IMR-90 (cell line): ENCODE results near the gene PANK3.

Source experiments
- BHLHE40 ChIP-seq: fragments of 150-350 bp; IDR thresholded peaks from 2 replicates; pipeline ENCODE4 v1.6.1; 2016; ENCODE audit warnings: mild to moderate bottlenecking, low read depth, low read length
- CEBPB ChIP-seq: IDR thresholded peaks from 2 replicates; pipeline ENCODE4 v1.6.1; 2012; ENCODE audit warnings: low read depth, low read length, improper control_type of control experiment
- POLR2A ChIP-seq: IDR thresholded peaks from 2 replicates; pipeline ENCODE4 v1.6.1; 2012; ENCODE audit warnings: mild to moderate bottlenecking, low read depth, low read length
- RAD21 ChIP-seq: IDR thresholded peaks from 2 replicates; pipeline ENCODE4 v1.6.1; 2012; ENCODE audit warnings: low read length, improper control_type of control experiment
- RFX5 ChIP-seq: IDR thresholded peaks from 2 replicates; pipeline ENCODE4 v1.8.0; 2012; ENCODE audit warnings: low read depth, mild to moderate bottlenecking, low read length, moderate library complexity
- TF ChIP-seq, protein P1 (sequence below): conservative IDR thresholded peaks from 2 replicates; pipeline ENCODE4 v1.5.1; 2012; ENCODE audit warnings: mild to moderate bottlenecking, low read depth, low read length, improper control_type of control experiment

DNA sequence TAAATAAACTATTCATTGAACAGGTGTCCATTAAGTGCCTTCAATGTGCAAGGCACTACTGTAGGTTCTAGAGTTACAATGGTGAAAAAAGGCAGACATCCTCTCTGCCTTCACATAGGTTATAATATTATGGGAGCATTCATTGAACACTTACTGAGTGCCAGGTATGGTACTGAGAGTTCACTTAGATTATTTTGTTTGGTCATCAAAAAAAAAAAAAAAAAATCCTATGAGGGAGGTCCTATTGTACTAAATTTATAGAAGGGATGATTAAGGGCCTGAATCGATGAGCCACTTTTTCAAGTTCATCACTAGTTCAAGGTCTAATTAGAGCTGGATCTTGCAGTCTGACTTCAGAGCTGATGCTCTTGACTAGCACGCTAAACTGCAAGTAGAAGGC is 22.8 kb upstream of the PANK3 start:
- TF ChIP-seq RFX5: no peak
- TF ChIP-seq RAD21: no peak
- TF ChIP-seq, protein P1, sequence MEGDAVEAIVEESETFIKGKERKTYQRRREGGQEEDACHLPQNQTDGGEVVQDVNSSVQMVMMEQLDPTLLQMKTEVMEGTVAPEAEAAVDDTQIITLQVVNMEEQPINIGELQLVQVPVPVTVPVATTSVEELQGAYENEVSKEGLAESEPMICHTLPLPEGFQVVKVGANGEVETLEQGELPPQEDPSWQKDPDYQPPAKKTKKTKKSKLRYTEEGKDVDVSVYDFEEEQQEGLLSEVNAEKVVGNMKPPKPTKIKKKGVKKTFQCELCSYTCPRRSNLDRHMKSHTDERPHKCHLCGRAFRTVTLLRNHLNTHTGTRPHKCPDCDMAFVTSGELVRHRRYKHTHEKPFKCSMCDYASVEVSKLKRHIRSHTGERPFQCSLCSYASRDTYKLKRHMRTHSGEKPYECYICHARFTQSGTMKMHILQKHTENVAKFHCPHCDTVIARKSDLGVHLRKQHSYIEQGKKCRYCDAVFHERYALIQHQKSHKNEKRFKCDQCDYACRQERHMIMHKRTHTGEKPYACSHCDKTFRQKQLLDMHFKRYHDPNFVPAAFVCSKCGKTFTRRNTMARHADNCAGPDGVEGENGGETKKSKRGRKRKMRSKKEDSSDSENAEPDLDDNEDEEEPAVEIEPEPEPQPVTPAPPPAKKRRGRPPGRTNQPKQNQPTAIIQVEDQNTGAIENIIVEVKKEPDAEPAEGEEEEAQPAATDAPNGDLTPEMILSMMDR: no peak
- TF ChIP-seq POLR2A: no peak
- TF ChIP-seq BHLHE40: no peak
- TF ChIP-seq CEBPB: no peak
